ENCODE results near the gene THRA. TPM values are rescaled to one million over a fixed set of nuclear protein-coding genes. Genes with fewer than 3 reads are reported as not detected.

THRA gene
- total RNA-seq, 2 donors from 2014 or later = 10.3 to 14.4 TPM

GRCh38 chr17:40041196-40041595 lies 21.6 kb upstream of the THRA start:
- Mint-ChIP-seq H3K9me3 (no peaks in the 10 kb centered on the region), H3K27me3 (no peaks in the 10 kb centered on the region), H3K4me3 (no peak overlapping the region), H3K36me3 (ENCODE audit: low read depth) (peaks cover 53% of the 10 kb centered on the region), H3K27ac (peak overlapping the region; percentile 12), H3K4me1 (no peaks in the 10 kb centered on the region)
- no peak for ATAC-seq (replicated peaks)

GRCh38 chr17:40056379-40057015 lies 6.3 kb upstream of the THRA start:
- no peak overlapping the region for H3K27ac Mint-ChIP-seq
- H3K36me3 Mint-ChIP-seq (ENCODE audit: low read depth) = peaks cover 26% of the 10 kb centered on the region
- H3K4me1 Mint-ChIP-seq = peaks cover 4% of the 10 kb centered on the region
- H3K27me3 Mint-ChIP-seq = no peaks in the 10 kb centered on the region
- no peaks in the 10 kb centered on the region for H3K9me3 Mint-ChIP-seq
- no peak overlapping the region for H3K4me3 Mint-ChIP-seq
- ATAC-seq (replicated peaks) = no peak

GRCh38 chr17:40058186-40058784 lies 4.5 kb upstream of the THRA start:
- no peak overlapping the region for H3K4me3 Mint-ChIP-seq
- no peaks in the 10 kb centered on the region for H3K9me3 Mint-ChIP-seq

GRCh38 chr17:40058865-40059264 lies 3.9 kb upstream of the THRA start:
- no peaks in the 10 kb centered on the region for H3K9me3 Mint-ChIP-seq
- no peak overlapping the region for H3K4me3 Mint-ChIP-seq
- no peak overlapping the region for H3K27ac Mint-ChIP-seq
- H3K27me3 Mint-ChIP-seq = no peaks in the 10 kb centered on the region
- peaks cover 16% of the 10 kb centered on the region for H3K4me1 Mint-ChIP-seq
- H3K36me3 Mint-ChIP-seq (ENCODE audit: low read depth) = peaks cover 6% of the 10 kb centered on the region
- ATAC-seq (replicated peaks) = no peak

More at GRCh38 chr17:40058186-40058784, 4.5 kb upstream of the THRA start:
- Mint-ChIP-seq H3K27ac (peak overlapping the region; percentile 15), H3K36me3 (ENCODE audit: low read depth) (peaks cover 8% of the 10 kb centered on the region), H3K4me1 (peaks cover 11% of the 10 kb centered on the region), H3K27me3 (no peaks in the 10 kb centered on the region)
- no peak for ATAC-seq (replicated peaks)

GRCh38 chr17:40059729-40060475 lies 2.9 kb upstream of the THRA start:
- no peak overlapping the region for H3K27ac Mint-ChIP-seq
- no peaks in the 10 kb centered on the region for H3K36me3 Mint-ChIP-seq (ENCODE audit: low read depth)
- no peaks in the 10 kb centered on the region for H3K9me3 Mint-ChIP-seq
- no peaks in the 10 kb centered on the region for H3K27me3 Mint-ChIP-seq
- H3K4me1 Mint-ChIP-seq = peaks cover 22% of the 10 kb centered on the region
- no peak for ATAC-seq (replicated peaks)
- H3K4me3 Mint-ChIP-seq = no peak overlapping the region

- H3K36me3 Mint-ChIP-seq (ENCODE audit: low read depth) = no peaks in the 10 kb centered on the region
- no peak for ATAC-seq (replicated peaks)
- peaks cover 26% of the 10 kb centered on the region for H3K4me1 Mint-ChIP-seq
- H3K4me3 Mint-ChIP-seq = peak overlapping the region; percentile 81
- peak overlapping the region; percentile 71 for H3K27ac Mint-ChIP-seq
- H3K27me3 Mint-ChIP-seq = no peaks in the 10 kb centered on the region
- no peaks in the 10 kb centered on the region for H3K9me3 Mint-ChIP-seq
Measured at GRCh38 chr17:40060887-40061608, 1.7 kb upstream of the THRA start.

GRCh38 chr17:40061609-40062038 lies 1.1 kb upstream of the THRA start:
- H3K9me3 Mint-ChIP-seq = no peaks in the 10 kb centered on the region
- H3K4me1 Mint-ChIP-seq = peaks cover 26% of the 10 kb centered on the region
- no peaks in the 10 kb centered on the region for H3K27me3 Mint-ChIP-seq
- no peak for ATAC-seq (replicated peaks)
- peak overlapping the region; percentile 71 for H3K27ac Mint-ChIP-seq
- no peaks in the 10 kb centered on the region for H3K36me3 Mint-ChIP-seq (ENCODE audit: low read depth)
- H3K4me3 Mint-ChIP-seq = peak overlapping the region; percentile 81

- H3K9me3 Mint-ChIP-seq = no peaks in the 10 kb centered on the region
- H3K27ac Mint-ChIP-seq = peak overlapping the region; percentile 33
- no peaks in the 10 kb centered on the region for H3K27me3 Mint-ChIP-seq
- H3K4me3 Mint-ChIP-seq = peak overlapping the region; percentile 80
- no peak for ATAC-seq (replicated peaks)
- no peaks in the 10 kb centered on the region for H3K36me3 Mint-ChIP-seq (ENCODE audit: low read depth)
- H3K4me1 Mint-ChIP-seq = peaks cover 32% of the 10 kb centered on the region
Measured at GRCh38 chr17:40063187-40063771, 514 bp downstream of the THRA start.

GRCh38 chr17:40063901-40064531 lies 1.3 kb downstream of the THRA start:
- peak overlapping the region; percentile 80 for H3K4me3 Mint-ChIP-seq
- H3K36me3 Mint-ChIP-seq (ENCODE audit: low read depth) = no peaks in the 10 kb centered on the region
- H3K4me1 Mint-ChIP-seq = peaks cover 32% of the 10 kb centered on the region
- no peaks in the 10 kb centered on the region for H3K9me3 Mint-ChIP-seq
- no peak for ATAC-seq (replicated peaks)
- peak overlapping the region; percentile 33 for H3K27ac Mint-ChIP-seq
- no peaks in the 10 kb centered on the region for H3K27me3 Mint-ChIP-seq

- H3K4me3 Mint-ChIP-seq = peak overlapping the region; percentile 80
- no peaks in the 10 kb centered on the region for H3K27me3 Mint-ChIP-seq
- no peaks in the 10 kb centered on the region for H3K36me3 Mint-ChIP-seq (ENCODE audit: low read depth)
- H3K27ac Mint-ChIP-seq = peak overlapping the region; percentile 45
- peaks cover 42% of the 10 kb centered on the region for H3K4me1 Mint-ChIP-seq
- ATAC-seq (replicated peaks) = no peak
- H3K9me3 Mint-ChIP-seq = no peaks in the 10 kb centered on the region
Measured at GRCh38 chr17:40064971-40065768, 2.4 kb downstream of the THRA start.

GRCh38 chr17:40065769-40066510 lies 3.2 kb downstream of the THRA start:
- H3K27me3 Mint-ChIP-seq = no peaks in the 10 kb centered on the region
- no peaks in the 10 kb centered on the region for H3K9me3 Mint-ChIP-seq
- H3K27ac Mint-ChIP-seq = peak overlapping the region; percentile 45
- H3K36me3 Mint-ChIP-seq (ENCODE audit: low read depth) = no peaks in the 10 kb centered on the region
- peak overlapping the region; percentile 80 for H3K4me3 Mint-ChIP-seq
- no peak for ATAC-seq (replicated peaks)
- H3K4me1 Mint-ChIP-seq = peaks cover 43% of the 10 kb centered on the region

GRCh38 chr17:40067710-40068109 lies 4.9 kb downstream of the THRA start:
- H3K4me1 Mint-ChIP-seq = peaks cover 37% of the 10 kb centered on the region
- peak overlapping the region; percentile 94 for H3K4me3 Mint-ChIP-seq

More at GRCh38 chr17:40067710-40068109, 4.9 kb downstream of the THRA start:
- ATAC-seq (replicated peaks) = no peak
- no peaks in the 10 kb centered on the region for H3K36me3 Mint-ChIP-seq (ENCODE audit: low read depth)
- peak overlapping the region; percentile 89 for H3K27ac Mint-ChIP-seq
- H3K27me3 Mint-ChIP-seq = no peaks in the 10 kb centered on the region
- H3K9me3 Mint-ChIP-seq = no peaks in the 10 kb centered on the region
